HG03045 (cell line): Measurements from ENCODE around the gene CD300LF.

Experiments used
- ATAC-seq: cut with Tn5 transposase; IDR thresholded peaks from one replicate; pipeline ENCODE4 v1.9.1; 2021; ENCODE audit warnings: mild to moderate bottlenecking, moderate library complexity; ENCODE audit not compliant: unreplicated experiment

Gene CD300LF

GRCh38 chr17:74712756-74713155 lies at the start of gene CD300LF:
Gene CD300LF, minus strand, starts transcription at chr17:74712923. Its CDS starts 57 bp downstream, at chr17:74712866.
- no peak for ATAC-seq

GRCh38 chr17:74761931-74762330 lies 49.2 kb upstream of the CD300LF start:
- no peak for ATAC-seq

- ATAC-seq, result no peak
These were observed 48.7 kb upstream of the CD300LF start for GRCh38 chr17:74761419-74761818.

GRCh38 chr17:74760404-74761105 lies 47.8 kb upstream of the CD300LF start:
- no peak for ATAC-seq

GRCh38 chr17:74759941-74760340 lies 47.2 kb upstream of the CD300LF start:
- ATAC-seq, result no peak

DNA sequence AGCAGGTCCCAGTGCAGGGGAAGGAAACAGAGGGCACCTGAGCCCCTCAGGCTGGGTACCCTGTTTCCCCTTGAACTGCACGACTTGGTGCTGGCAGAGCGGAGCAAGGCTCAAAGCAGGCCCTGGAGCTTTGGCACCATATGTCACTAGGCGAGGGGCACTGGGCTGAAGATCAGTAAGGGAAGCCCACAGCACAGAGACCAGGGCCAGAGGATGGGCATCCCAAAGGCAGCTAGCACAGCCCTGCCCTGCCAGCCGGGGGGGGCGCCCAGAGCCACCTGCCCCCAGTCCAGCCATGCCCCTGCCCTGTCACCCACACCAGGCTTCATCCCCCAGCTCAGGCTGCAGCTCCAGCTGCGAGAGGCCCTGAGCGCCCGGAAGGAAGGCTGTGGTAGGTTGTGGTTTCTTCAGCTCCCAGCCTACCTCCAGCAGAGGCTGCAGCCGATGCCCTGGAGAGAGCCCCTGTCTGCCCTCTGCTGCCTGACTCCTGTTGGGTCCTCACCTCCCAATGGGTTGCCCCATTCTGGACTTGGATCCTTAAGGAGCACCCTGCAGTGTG lies 46.6 kb upstream of the CD300LF start:
- ATAC-seq, result no peak

- no peak for ATAC-seq
These were observed 46.1 kb upstream of the CD300LF start for GRCh38 chr17:74758848-74759168.

GRCh38 chr17:74757931-74758847 lies 45.5 kb upstream of the CD300LF start:
- no peak for ATAC-seq

DNA sequence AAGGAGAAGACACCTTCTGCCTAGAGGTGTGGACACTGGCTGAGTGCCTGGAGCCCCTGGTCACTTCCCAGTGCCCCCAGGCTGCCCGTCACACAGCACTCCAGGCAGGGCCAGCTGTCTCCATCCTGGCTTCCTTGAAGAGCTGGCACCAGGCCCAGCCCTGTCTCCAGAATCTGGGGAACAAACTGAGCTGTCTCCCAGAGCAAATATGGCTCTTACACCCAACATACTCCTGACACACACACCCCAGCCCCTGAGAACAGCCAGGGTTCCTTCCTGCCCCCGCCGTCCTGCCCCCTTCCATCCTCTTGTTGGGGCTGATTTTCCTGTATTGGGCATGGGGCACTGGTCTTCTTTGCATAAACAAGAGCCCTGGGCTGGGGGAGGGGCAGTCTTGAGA lies 44.8 kb upstream of the CD300LF start:
- no peak for ATAC-seq

DNA sequence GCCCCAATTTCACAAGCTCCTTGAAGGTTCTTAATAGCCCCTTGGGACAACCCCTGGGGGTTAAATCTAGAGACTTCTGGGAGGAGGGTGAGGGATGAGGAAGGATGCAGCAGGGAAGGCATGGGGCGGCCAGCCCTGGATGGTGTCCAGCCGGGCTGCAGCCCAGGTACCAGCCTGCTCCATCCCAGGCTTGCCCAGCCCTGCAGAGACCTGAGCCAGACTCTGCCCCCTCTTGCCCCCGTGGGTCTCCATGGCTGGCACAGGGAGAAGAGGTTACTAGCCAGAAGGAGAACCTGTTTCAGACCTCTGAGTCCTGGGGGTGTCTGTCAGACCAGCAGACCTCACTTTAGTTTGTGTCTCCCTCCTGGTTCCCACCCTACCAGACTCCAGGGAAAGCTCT lies 44.2 kb upstream of the CD300LF start:
- no peak for ATAC-seq

DNA sequence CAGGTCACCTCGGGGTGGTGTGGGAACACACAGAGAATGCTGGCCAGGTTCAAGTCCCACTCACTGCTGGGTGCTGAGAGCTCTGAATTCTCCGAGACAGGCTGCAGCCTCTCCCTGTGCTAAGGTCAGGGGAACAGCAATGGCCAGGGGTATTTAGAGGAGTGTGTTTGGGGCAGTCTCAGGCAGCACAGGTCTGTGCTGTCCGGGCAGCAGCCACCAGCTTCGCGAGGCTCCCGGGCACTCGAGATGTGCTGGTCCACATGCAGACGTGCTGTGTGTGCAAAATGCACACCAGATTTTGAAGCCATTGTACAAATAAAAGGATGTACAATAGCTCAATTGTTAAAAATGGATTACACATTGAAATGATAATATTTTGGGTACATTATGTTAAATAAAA lies 42.8 kb upstream of the CD300LF start:
- no peak for ATAC-seq

DNA sequence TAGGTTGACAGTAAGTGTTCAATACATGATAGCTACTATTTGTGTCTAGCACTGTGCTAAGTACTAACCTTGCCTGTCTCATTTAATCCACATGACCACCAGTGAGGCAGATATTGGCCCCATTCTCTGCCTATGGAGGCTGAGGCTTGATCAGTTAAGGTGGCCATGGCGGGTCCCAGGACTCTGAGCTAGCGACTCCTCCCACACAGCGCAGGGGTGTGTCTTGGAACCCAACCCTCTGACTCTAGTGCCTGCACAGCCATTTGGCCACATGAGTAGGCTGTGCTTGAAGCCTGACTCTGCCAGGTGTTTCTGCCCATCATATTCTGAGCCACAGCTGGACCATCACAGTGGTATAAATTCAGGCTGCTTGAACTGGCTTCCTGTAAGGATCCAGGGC lies 42.1 kb upstream of the CD300LF start:
- ATAC-seq, result no peak

DNA sequence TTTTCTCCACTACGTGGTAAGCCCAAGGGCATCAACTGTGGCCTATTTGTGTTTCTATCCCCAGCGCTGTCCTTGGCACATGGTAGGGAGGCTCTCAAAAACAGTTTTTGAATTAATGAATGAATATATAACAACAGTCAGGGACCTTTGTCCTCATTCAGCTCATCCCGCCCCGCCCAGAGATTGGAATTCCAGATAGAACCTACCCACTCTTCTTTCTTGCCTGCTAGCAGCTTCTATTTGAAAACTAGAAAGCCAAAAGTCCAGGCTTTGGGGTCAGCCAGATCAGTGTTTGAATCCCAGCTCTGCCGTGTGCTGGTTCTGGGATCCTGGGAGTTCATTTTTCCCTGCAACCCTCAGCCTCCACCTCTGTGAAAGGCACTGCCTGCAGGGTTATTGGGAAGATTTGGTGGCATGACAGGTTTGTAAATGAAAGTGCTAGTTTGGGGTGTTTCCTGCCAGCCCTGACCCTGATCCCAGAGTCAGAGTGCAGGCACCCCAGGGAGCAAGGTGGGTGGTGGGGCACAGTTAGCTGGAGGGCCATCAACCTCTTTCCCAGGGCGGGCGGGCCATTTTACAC lies 40.2 kb upstream of the CD300LF start:
- ATAC-seq, result no peak

DNA sequence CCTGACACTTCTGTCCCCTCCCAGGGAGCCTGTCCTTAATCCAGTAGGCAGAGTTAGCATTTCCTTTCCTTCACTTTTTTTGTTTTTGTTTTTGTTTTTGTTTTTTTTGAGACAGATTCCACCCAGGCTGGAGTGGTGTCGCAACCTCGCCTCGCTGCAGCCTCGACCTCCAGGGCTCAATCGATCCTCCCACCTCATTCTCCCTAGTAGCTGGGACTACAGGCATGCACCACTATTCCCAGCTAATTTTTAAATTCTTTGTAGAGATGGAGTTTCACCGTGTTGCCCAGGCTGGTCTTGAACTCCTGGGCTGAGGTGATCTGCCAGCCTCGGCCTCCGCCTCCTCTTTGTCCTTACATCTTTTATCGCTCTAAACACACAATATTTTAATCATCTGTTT lies 39.7 kb upstream of the CD300LF start:
- no peak for ATAC-seq

DNA sequence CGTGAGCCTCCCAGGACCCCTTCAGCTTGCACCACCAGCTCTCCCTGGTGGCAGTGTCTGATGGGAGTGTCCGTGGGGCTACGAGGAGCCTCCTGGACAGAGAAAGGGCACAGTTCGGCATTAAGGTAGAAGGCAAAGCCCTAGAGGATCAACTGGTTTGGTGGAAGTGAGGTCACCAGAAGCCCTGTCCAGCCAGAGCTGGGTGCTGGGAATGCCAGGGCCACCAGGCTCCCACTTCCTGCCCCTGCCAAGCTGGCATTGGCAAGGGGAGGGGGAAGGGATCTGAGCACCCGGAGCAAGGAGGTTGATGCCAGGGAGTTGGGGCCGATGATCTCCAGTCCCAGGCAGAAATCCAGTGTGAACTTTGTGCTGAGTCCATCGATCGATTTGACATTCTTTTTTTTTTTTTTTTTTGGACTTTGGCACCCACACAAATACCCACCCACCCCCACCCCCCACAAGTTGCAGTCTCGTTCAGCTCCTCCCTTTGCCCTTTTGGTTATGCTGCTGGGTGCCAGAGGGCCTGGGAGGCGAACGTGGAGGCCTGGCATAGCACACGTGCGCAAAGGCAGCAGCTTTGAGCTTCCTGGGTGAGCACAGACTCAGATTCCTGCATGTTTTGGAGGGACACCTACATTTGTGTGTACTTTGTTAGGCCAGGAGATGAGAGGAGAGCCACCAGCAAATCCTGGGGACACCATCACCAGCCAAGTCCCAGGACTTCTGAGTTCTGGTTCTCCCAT lies 37.8 kb upstream of the CD300LF start:
- ATAC-seq, result no peak

GRCh38 chr17:74750039-74750326 lies 37.3 kb upstream of the CD300LF start:
- no peak for ATAC-seq

GRCh38 chr17:74749279-74750038 lies 36.7 kb upstream of the CD300LF start:
- peak; percentile 6 for ATAC-seq

GRCh38 chr17:74748529-74749278 lies 36.0 kb upstream of the CD300LF start, which contains the start of gene NHERF1:
Gene NHERF1, plus strand, starts transcription at chr17:74748628. Its CDS starts 219 bp downstream, at chr17:74748847.
- ATAC-seq, result peak; percentile 88

- no peak for ATAC-seq
These were observed 35.5 kb upstream of the CD300LF start for GRCh38 chr17:74748279-74748528.

DNA sequence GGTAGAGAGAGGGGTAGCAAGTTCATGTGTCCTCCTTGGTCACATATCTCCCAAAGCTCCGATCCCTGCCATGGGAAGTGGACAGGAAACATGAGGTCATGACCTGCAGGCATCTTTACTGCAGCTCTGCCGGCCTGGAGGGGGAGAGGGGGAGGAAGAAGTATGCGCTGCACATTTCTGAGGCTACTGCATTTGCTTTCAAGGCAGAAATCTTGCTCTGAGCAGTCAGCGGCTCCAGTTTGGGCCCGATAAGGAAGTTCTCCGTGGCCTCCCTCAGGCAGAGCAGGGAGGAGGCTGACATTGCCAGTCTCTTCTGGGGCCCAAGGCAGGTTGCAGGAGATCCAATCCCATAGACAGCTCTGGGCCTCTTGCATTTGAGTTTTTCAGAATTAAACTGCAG lies 34.2 kb upstream of the CD300LF start:
- ATAC-seq, result no peak
